D341Med (cell line): ENCODE data around the gene MRPL37.
A peak's percentile ranks its signal among the peaks of the same experiment; 100 is the strongest.

ENCODE experiments used
- DNase-seq: peaks from one replicate; pipeline ENCODE4 v3.0.0; 2012; ENCODE audit warnings: low spot score

The MRPL37 gene

GRCh38 chr1:54240741-54241335 is 40.9 kb downstream of the MRPL37 start:
- no peak for DNase-seq

DNA sequence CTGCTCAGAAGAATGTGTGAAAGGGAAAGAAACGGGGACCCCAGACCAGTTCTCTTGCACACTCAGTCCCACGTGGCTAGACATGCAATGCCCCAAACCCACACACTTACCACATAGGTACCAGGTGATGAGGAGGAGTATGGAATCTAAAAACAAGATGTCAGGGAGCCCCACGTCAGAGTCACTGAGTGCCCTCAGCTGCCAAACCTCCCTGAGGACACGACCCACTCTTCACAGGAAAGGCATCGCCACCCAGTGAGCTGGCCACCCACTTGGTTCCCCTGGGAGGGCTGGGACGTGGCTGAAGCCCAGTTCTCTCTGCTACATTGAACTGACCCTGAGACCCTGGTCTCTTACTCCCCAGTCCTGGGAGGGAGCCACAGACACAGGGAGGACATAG is 41.4 kb downstream of the MRPL37 start:
- DNase-seq = no peak

DNA sequence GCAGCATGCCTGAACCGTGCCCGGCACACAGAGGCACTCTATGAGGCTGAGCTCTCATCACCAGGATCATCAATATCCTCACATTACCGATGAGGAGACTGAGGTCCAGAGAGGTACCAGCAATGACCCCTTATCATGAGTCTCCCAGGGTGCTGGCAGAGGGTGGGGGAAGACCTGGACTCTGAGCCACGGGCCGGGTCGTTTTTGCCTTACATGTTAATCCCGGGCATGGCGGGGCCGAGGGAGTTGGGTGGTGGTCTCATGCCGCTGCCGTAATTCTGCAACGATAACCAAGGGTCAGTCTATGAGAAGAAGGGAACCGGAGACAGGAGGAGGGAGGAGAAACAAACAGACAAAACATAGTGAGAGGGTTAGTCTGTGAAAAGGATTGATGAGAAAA is 43.1 kb downstream of the MRPL37 start:
- DNase-seq = no peak

- DNase-seq = no peak
These were observed 44.7 kb downstream of the MRPL37 start for GRCh38 chr1:54244655-54245054.

DNA sequence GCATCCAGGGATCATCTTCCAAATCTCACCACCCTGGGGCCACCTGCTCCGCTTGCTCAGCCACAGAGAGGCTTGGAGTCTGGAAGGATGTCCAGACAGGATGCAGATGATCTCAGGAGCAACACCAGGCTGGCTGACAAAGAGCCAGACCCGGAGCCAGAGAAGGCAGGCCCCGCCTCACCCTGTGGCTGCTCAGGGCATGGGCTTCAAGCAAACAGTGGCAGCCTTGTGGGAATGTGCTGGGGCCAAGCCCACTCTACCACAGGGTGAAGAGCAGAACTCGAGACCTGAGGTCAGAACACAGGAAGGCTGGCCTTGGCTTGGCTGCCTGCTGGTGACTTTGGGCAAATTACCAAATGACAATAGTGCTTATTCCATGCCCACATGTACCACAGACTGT is 45.5 kb downstream of the MRPL37 start:
- no peak for DNase-seq

DNA sequence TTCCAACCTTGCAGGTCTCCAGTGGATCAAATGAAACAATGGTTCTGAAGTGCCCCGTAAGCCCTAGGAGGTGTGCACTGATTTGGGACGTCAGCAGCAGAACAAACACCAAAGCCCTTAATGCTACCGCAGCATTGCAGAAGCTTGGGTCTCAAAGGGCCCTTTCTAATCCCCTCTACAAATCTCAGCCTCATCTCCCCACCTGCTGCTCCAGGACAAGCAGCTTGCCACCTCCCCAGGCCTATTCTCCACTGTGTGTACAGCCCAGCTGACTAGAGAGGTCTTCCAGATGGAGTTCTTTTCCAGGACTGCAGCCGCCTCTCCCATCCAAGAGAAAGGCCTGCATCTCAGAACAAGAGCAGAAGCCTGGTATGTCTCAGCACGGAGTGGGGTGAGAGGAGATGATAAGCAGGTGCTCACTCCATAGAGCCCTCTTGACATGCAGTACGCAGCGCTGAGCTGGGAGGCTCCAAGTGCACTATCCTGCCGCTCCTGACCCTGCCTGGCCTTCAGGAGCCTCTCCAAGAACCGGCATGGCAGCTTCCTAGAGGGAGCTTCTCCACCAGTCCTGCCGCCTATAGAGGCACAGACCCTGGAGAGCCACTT is 46.3 kb downstream of the MRPL37 start:
- DNase-seq = peak; percentile 82

GRCh38 chr1:54247863-54248515 is 48.0 kb downstream of the MRPL37 start:
- no peak for DNase-seq

DNA sequence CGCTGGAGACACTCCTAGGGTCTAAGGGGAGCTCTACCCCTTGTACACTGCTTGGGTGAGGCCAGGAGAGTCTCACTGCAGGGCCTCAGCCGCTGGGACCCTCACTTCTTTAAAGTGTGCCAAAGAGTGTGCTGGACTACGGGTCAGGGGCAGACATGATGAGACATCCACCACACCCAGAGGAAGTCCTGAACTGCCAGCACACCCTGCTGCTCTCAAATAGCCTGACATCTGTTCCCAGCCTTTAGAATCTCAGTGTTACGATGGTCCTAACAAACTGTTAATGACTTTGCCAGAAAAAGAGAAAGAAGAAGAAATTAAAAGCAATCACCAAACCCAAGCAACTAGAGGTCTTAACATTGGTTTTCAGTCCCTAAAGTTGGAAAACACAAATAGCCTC is 49.0 kb downstream of the MRPL37 start:
- no peak for DNase-seq

DNA sequence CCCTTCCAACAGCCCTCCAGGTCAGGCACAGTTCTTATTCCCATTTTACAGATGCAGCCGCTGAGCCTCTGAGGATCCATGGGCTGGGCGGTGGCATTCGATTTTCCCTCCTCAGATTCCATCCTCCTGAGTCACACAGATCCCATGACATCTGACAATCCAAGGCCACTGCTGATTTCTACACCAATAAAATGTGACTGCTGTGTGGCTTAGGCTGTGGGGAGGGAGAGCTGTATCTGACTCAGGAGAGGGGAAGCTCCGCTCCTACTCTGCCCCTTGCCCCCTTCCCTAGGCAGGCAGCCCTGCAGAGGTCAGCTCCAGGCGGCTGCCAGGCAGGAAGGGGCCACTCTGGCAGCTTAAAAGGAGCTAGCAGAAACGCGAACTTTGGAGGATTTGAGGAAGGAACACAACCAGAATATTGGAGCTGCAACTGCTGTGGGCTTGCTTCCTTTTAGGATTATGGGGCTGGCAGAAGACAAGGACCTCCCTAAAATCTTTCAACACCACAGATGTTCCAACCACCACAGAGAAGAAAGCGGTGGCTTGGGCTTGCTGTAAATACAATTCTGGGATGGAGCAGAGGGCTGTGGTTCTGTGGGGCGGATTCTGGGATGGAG is 50.0 kb downstream of the MRPL37 start:
- no peak for DNase-seq

DNA sequence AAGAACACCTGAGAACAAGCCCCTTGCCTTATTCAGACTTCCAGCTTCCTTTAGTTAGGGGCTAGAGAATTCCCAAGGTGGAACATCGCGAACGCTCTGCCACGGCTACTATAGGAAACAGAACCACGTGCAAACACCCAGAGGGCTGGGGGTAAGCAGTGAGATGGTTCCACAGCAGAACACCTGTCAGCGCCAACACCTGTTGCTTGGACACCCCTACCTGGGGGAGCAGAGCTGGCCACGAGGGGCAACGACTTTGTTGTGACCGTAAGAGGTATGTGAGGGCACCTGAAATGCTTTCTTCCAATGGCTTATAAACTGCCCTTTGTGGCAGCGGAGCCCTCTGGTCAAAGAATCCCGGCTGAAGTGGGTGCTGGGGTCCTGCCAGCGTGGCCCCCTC is 50.7 kb downstream of the MRPL37 start:
- DNase-seq = no peak

GRCh38 chr1:54252371-54252936 is 52.5 kb downstream of the MRPL37 start:
- DNase-seq = no peak

DNA sequence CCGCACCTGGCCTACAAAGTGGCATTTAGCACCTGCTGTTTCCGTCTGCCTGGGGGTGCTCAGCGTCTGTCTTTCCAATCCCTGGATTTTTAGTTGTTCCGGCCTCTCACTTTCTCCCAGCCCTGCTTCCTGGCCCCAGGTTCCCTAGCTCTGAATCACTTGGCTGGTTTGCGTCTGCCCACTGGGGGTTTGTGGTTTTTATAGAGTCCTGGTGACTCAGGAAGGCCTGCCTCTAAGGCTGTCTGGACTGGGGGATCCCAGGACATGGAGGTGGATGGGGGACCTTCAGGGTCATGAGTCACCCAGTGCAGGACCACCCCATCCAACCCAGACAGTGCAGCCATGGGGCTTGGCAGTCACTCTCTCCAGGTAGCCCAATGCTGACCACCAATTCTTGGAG is 53.5 kb downstream of the MRPL37 start:
- DNase-seq = no peak

DNA sequence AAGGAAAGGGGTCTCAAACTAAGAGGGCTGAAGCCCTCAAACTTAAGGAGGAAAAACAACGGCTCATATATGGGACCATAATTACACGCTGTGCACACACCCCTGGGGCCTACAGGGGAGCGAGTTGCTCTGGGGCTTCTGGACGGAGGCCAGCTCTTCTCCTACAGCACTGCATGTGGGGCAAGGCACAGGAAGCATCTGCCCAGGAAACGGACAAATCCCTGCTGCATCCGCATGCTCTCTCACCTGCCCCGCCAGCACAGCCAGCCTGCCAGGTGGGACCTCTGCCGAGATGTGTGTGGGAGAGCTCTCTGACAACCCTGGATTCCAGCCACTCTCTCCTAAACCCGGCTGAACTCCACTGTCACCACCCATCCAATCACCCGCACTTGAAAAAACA is 54.1 kb downstream of the MRPL37 start:
- no peak for DNase-seq

DNA sequence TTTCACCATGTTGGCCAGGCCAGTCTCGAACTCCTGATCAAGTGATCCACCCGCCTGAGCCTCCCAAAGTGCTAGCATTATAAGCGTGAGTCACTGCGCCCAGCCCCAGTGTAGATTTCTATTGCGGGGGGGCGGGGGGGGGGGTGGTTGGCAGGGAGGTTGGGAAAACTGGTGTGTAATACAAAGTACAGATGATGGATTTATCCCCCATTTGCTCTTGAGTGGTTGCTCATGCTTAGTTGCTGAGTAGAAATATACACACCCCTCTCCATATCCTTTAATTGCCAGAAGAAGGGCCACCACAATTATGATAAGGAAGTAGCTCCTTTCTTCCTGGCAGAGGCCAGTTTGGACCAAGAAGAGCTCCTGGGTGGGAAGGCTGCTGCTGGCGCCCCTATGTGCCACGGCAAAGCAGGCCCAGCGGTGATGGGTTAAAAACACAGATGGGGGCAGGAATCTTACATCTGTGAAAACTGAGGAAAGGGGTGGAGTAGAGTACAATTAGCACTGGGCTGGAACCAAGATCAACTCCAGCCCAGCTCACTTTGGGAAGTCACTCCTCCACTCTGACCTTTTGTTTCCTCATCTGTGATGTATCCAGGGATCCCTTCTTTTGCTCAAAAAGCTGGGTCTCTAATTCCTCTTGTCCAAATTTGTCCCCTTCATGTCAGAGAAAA is 55.2 kb downstream of the MRPL37 start:
- no peak for DNase-seq

DNA sequence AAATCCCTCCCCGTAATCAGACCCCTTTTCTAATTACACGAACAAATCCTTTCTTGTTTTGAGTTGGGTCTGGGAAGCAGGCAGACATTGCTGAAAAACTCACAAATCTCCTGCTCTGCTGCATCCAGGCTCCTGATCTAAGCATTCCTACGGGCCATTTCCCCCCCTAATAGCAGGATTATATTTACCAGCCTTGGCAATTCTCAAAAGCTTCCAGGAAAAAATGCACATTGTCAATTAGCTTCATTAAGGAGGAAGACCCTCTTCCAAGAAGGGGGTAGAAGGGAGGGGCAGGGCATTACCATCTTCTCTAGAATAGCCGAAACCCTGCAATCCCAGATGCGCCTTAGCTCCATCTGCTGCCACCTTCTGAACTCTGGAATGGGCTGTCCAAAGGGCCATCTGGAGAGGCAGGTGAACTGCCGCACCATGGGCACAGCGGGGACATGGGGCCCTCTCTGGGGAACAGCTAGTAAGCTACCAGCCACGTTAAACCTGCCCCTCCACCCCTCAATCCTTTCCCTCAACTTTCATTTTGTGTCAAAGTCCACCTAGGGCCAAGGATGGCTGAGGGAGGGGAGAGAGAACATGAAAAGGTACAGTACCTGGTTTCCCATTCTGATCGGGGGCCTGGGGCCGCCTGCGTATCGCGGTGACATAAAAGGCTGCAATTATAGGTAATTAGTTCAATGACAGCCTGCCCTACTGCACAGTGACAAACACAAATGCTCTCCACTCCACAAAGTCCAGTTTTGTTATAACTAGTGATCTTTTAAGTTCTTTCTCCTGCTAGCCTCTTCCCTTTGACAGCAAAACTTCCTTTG is 56.8 kb downstream of the MRPL37 start:
- DNase-seq = no peak

DNA sequence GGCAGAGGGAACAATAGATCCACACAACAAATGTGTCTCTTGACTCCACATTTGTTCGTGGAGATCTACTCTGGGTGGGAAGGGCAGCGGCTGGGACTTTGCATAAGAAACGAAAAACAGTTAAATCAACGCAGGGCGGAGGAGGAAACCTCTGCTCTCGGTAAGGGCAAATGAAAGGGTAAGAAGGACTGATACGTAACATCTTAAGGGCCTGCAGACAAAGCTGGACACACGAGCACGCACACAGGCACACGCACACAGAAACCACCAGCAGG is 57.3 kb downstream of the MRPL37 start:
- no peak for DNase-seq

- no peak for DNase-seq
These were observed 57.9 kb downstream of the MRPL37 start for GRCh38 chr1:54257876-54258275.

- peak; percentile 58 for DNase-seq
These were observed 59.7 kb downstream of the MRPL37 start for GRCh38 chr1:54259546-54260140.

GRCh38 chr1:54260810-54261209 is 60.8 kb downstream of the MRPL37 start:
- no peak for DNase-seq

DNA sequence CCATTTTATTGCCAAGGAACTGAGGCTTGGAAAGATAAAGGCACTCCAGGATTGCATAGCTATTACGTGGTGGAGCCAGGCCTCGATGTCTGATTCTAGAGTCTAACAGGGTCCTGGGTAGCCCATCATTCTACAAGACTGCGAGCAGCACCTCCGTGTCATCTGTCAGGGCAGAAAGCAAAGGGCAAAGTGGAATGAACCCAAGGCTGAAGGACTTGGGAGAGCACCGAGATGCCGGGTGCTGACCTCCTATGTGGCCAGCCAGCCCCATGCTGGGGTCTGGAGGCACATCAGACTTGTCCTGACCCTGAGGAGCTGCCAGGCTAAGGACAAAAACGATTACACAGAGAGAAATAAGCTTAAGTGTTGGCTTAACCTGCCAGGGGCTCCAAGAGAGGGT is 62.3 kb downstream of the MRPL37 start:
- no peak for DNase-seq

DNA sequence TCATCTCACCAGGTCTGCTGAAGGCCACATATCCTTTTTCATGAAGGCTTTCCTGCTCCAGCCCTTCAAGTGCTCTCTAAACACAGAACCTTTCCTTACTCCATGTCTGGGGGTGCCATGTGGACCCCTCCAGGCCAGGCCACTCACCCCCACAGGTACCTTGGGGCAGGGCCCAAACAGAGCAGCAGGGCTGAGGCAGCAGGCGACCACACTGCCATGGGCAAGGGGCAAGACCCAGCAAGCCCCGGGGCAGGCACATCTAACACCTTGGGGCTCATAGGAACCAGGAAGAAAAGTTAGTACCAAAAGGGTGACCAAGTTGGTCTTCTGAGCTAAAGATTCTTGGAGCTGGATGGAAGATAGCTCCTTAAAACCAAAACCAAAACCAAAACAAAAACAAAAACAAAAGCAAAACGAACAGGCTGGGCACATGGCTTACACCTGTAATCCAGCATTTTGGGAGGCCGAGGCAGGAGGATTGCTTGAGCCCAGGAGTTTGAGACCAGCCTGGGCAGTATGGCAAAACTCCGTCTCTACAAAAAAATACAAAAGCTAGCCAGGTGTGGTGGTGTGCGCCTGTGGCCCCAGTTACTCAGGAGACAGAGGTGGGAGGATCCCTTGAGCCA is 63.7 kb downstream of the MRPL37 start:
- DNase-seq = no peak
